Mononuclear cell (primary cell): ENCODE measurements around the gene GRIA1. TPM values are rescaled to one million over a fixed set of nuclear protein-coding genes. Genes with fewer than 3 reads are reported as not detected.

Experiments
- H3K27me3 ChIP-seq: 2 replicates; pipeline ENCODE4 v1.6.0; 2011; ENCODE audit warnings: low read length, control low read depth; ENCODE audit not compliant: insufficient read depth
- H3K4me1 ChIP-seq: 2 replicates; pipeline ENCODE4 v1.5.1; 2011; ENCODE audit warnings: mild to moderate bottlenecking, low read length, control low read depth; ENCODE audit not compliant: insufficient read depth
- H3K4me3 ChIP-seq: 2 replicates; pipeline ENCODE4 v1.5.1; 2011; ENCODE audit warnings: mild to moderate bottlenecking, low read length, moderate library complexity
- H3K9me3 ChIP-seq: 2 replicates; pipeline ENCODE4 v1.5.1; 2011; ENCODE audit warnings: low read depth, mild to moderate bottlenecking, control low read depth, low read length
- total RNA-seq: library from RNA; depleted of rRNA; stranded (reverse); fragments of >200 nt; gene quantifications from one replicate; pipeline ENCODE4 v1.2.3, GENCODE V29; 2012

Gene GRIA1
- total RNA-seq, 1 donor = not detected

- Histone ChIP-seq H3K27me3 (no peaks in the 10 kb centered on the region), H3K4me1 (no peaks in the 10 kb centered on the region), H3K4me3 (no peak overlapping the region), H3K9me3 (peaks cover 10% of the 10 kb centered on the region)
Observed at GRCh38 chr5:153755913-153756500, 265.5 kb downstream of the GRIA1 start.

- H3K4me1 ChIP-seq = no peaks in the 10 kb centered on the region
- H3K4me3 ChIP-seq = no peak overlapping the region
- H3K27me3 ChIP-seq = no peaks in the 10 kb centered on the region
- peaks cover 10% of the 10 kb centered on the region for H3K9me3 ChIP-seq
Observed at GRCh38 chr5:153756540-153756939, 266.1 kb downstream of the GRIA1 start.

GRCh38 chr5:153765987-153766386 lies 275.5 kb downstream of the GRIA1 start:
- no peaks in the 10 kb centered on the region for H3K27me3 ChIP-seq
- H3K4me3 ChIP-seq = no peak overlapping the region
- H3K9me3 ChIP-seq = no peaks in the 10 kb centered on the region
- H3K4me1 ChIP-seq = no peaks in the 10 kb centered on the region

GRCh38 chr5:153767221-153768188 lies 277.0 kb downstream of the GRIA1 start:
- Histone ChIP-seq H3K4me1 (no peaks in the 10 kb centered on the region), H3K4me3 (no peak overlapping the region), H3K27me3 (no peaks in the 10 kb centered on the region), H3K9me3 (no peaks in the 10 kb centered on the region)

GRCh38 chr5:153770066-153770465 lies 279.6 kb downstream of the GRIA1 start:
- Histone ChIP-seq H3K4me1 (no peaks in the 10 kb centered on the region), H3K27me3 (no peaks in the 10 kb centered on the region), H3K9me3 (no peaks in the 10 kb centered on the region), H3K4me3 (no peak overlapping the region)

- no peak overlapping the region for H3K4me3 ChIP-seq
Observed at GRCh38 chr5:153774686-153775085, 284.2 kb downstream of the GRIA1 start.

GRCh38 chr5:153775923-153776322 lies 285.5 kb downstream of the GRIA1 start:
- H3K9me3 ChIP-seq = no peaks in the 10 kb centered on the region

More at GRCh38 chr5:153774686-153775085, 284.2 kb downstream of the GRIA1 start:
- Histone ChIP-seq H3K9me3 (no peaks in the 10 kb centered on the region), H3K27me3 (no peaks in the 10 kb centered on the region), H3K4me1 (no peaks in the 10 kb centered on the region)

GRCh38 chr5:153777681-153778581 lies 287.5 kb downstream of the GRIA1 start:
- no peak overlapping the region for H3K4me3 ChIP-seq
- no peaks in the 10 kb centered on the region for H3K9me3 ChIP-seq
- H3K27me3 ChIP-seq = no peaks in the 10 kb centered on the region
- no peaks in the 10 kb centered on the region for H3K4me1 ChIP-seq

More at GRCh38 chr5:153775923-153776322, 285.5 kb downstream of the GRIA1 start:
- no peak overlapping the region for H3K4me3 ChIP-seq
- H3K4me1 ChIP-seq = no peaks in the 10 kb centered on the region
- no peaks in the 10 kb centered on the region for H3K27me3 ChIP-seq

- Histone ChIP-seq H3K4me1 (no peaks in the 10 kb centered on the region), H3K9me3 (no peaks in the 10 kb centered on the region), H3K27me3 (no peaks in the 10 kb centered on the region), H3K4me3 (no peak overlapping the region)
Observed at GRCh38 chr5:153779836-153780235, 289.4 kb downstream of the GRIA1 start.

GRCh38 chr5:153780876-153781705 lies 290.6 kb downstream of the GRIA1 start:
- no peak overlapping the region for H3K4me3 ChIP-seq
- H3K4me1 ChIP-seq = no peaks in the 10 kb centered on the region
- H3K9me3 ChIP-seq = no peaks in the 10 kb centered on the region
- no peaks in the 10 kb centered on the region for H3K27me3 ChIP-seq

- H3K27me3 ChIP-seq = no peaks in the 10 kb centered on the region
- no peaks in the 10 kb centered on the region for H3K4me1 ChIP-seq
- no peaks in the 10 kb centered on the region for H3K9me3 ChIP-seq
Observed at GRCh38 chr5:153782589-153783361, 292.3 kb downstream of the GRIA1 start.

GRCh38 chr5:153783362-153783658 lies 292.8 kb downstream of the GRIA1 start:
- Histone ChIP-seq H3K9me3 (no peaks in the 10 kb centered on the region), H3K4me1 (no peaks in the 10 kb centered on the region), H3K27me3 (no peaks in the 10 kb centered on the region), H3K4me3 (no peak overlapping the region)

More at GRCh38 chr5:153782589-153783361, 292.3 kb downstream of the GRIA1 start:
- no peak overlapping the region for H3K4me3 ChIP-seq

- no peaks in the 10 kb centered on the region for H3K27me3 ChIP-seq
Observed at GRCh38 chr5:153784277-153784676, 293.8 kb downstream of the GRIA1 start.

GRCh38 chr5:153791339-153791738 lies 300.9 kb downstream of the GRIA1 start:
- Histone ChIP-seq H3K4me1 (no peaks in the 10 kb centered on the region), H3K27me3 (no peaks in the 10 kb centered on the region), H3K4me3 (no peak overlapping the region), H3K9me3 (no peaks in the 10 kb centered on the region)

More at GRCh38 chr5:153784277-153784676, 293.8 kb downstream of the GRIA1 start:
- H3K9me3 ChIP-seq = no peaks in the 10 kb centered on the region
- H3K4me1 ChIP-seq = no peaks in the 10 kb centered on the region
- H3K4me3 ChIP-seq = no peak overlapping the region
